HCT116 (cell line): Measurements from ENCODE around the gene TMEM129. TPM values are rescaled to one million over a fixed set of nuclear protein-coding genes. Genes with fewer than 3 reads are reported as not detected.

Experiments
- ATAC-seq: fragments of 200-7000 bp; cut with Tn5 transposase; 2 replicates; pipeline ENCODE4 v1.9.1; 2020; ENCODE audit warnings: mild to moderate bottlenecking, moderate library complexity
- BruUV-seq: library from RNA; stranded (reverse); fragments of 400-500 nt; replicated peaks from 2 replicates; lab custom pipeline; 2021; lab: Mats Ljungman, UMichigan
- CTCF ChIA-PET: fragments of 300-600 bp; sonication (Branson Sonifier 250); formaldehyde crosslinking; loops from one replicate; lab custom pipeline; 2021; ENCODE audit warnings: antibody characterized with exemption; lab: Charles Lee
- POLR2A ChIA-PET: fragments of 300-600, 350-600 bp; sonication (Branson Sonifier 250); formaldehyde crosslinking; loops from one replicate; lab custom pipeline; 2021; ENCODE audit warnings: antibody characterized with exemption; lab: Charles Lee
- RAD21 ChIA-PET, 2 experiments: fragments of 300-600 bp; sonication (Branson Sonifier 250); formaldehyde crosslinking; loops; one replicate each; lab custom pipeline; 2023; ENCODE audit warnings: low total read pairs in 2 of 2; ENCODE audit not compliant: uncharacterized antibody in 2 of 2, unreplicated experiment in 2 of 2, low non-redundant PET in 1 of 2; lab: Charles Lee
- DNase-seq: peaks from one replicate; pipeline ENCODE4 v3.0.0-alpha.2; 2010; ENCODE audit warnings: low read depth, low spot score
- H2AFZ ChIP-seq: fragments of 200-600 bp; shearing (Covaris generic), sonication (generic); 2 replicates; pipeline ENCODE4 v1.6.1; 2017; ENCODE audit warnings: low read depth, mixed run types, mixed read lengths, antibody characterized with exemption, low read length; ENCODE audit not compliant: poor library complexity, severe bottlenecking
- H3K27ac ChIP-seq: 2 replicates; pipeline ENCODE4 v1.5.1; 2012; ENCODE audit warnings: low read depth, low read length
- H3K27me3 ChIP-seq: fragments of 200-600 bp; sonication (generic); 2 replicates; pipeline ENCODE4 v1.6.1; 2016; ENCODE audit warnings: mixed run types, low read length, mixed read lengths; ENCODE audit not compliant: insufficient read depth
- H3K36me3 ChIP-seq, 2 experiments: fragments of 200-500 bp in 1 of 2; fragments of 200-600 bp in 1 of 2; sonication (Bioruptor generic) in 1 of 2; sonication (generic) in 1 of 2; 2 replicates each; pipeline versions ENCODE4 v1.5.1 to v1.6.1; 2014 to 2016; ENCODE audit warnings: low read length in 2 of 2, inconsistent platforms in 1 of 2, mixed read lengths in 1 of 2, mixed run types in 1 of 2; ENCODE audit not compliant: insufficient read depth in 2 of 2, control insufficient read depth in 1 of 2
- H3K4me1 ChIP-seq, 2 experiments: fragments of 200-600 bp in 1 of 2; sonication (generic) in 1 of 2; 2 replicates each; pipeline versions ENCODE4 v1.5.1 to v1.6.1; 2012 to 2017; ENCODE audit warnings: low read length in 2 of 2, inconsistent platforms in 1 of 2, mild to moderate bottlenecking in 1 of 2, mixed read lengths in 1 of 2, mixed run types in 1 of 2, moderate library complexity in 1 of 2; ENCODE audit not compliant: insufficient read depth in 2 of 2, control insufficient read depth in 1 of 2
- H3K4me2 ChIP-seq: fragments of 200-600 bp; sonication (generic); 2 replicates; pipeline ENCODE4 v1.6.1; 2017; ENCODE audit warnings: mixed run types, low read length, mixed read lengths
- H3K4me3 ChIP-seq, 2 experiments: fragments of 200-600 bp in 1 of 2; sonication (generic) in 1 of 2; replicated peaks in 1 of 2; 2 replicates each; pipeline ENCODE4 v1.5.1; 2011 to 2016; ENCODE audit warnings: low read length in 2 of 2, control low read depth in 1 of 2, low read depth in 1 of 2, mild to moderate bottlenecking in 1 of 2, mixed read lengths in 1 of 2, mixed run types in 1 of 2
- H3K79me2 ChIP-seq: fragments of 200-600 bp; sonication (generic); 2 replicates; pipeline ENCODE4 v1.6.1; 2017; ENCODE audit warnings: mild to moderate bottlenecking, mixed run types, low read length, moderate library complexity, mixed read lengths; ENCODE audit not compliant: insufficient read depth
- H3K9ac ChIP-seq: fragments of 200-600 bp; sonication (generic); 2 replicates; pipeline ENCODE4 v1.6.1; 2016; ENCODE audit warnings: low read length, mixed read lengths
- H3K9me2 ChIP-seq: fragments of 200-600 bp; sonication (generic), shearing (Covaris generic); 2 replicates; pipeline ENCODE4 v1.6.1; 2017; ENCODE audit warnings: mixed run types, mild to moderate bottlenecking, moderate library complexity; ENCODE audit not compliant: insufficient read depth
- H3K9me3 ChIP-seq, 2 experiments: fragments of 200-500 bp in 1 of 2; fragments of 200-600 bp in 1 of 2; sonication (Bioruptor generic) in 1 of 2; sonication (generic) in 1 of 2; 2 replicates each; pipeline ENCODE4 v1.6.1; 2014 to 2017; ENCODE audit warnings: low read length in 2 of 2, mixed read lengths in 2 of 2, inconsistent platforms in 1 of 2, low read depth in 1 of 2, mild to moderate bottlenecking in 1 of 2, mixed run types in 1 of 2, moderate library complexity in 1 of 2; ENCODE audit not compliant: control insufficient read depth in 1 of 2, insufficient read depth in 1 of 2
- H4K20me1 ChIP-seq: fragments of 200-600 bp; sonication (generic), shearing (Covaris generic); 2 replicates; pipeline ENCODE4 v1.6.1; 2017; ENCODE audit warnings: mixed run types, mild to moderate bottlenecking, moderate library complexity; ENCODE audit not compliant: insufficient read depth
- CBX3 ChIP-seq: IDR thresholded peaks from 2 replicates; pipeline ENCODE4 v1.6.1; 2012; ENCODE audit warnings: low read depth
- CEBPB ChIP-seq: IDR thresholded peaks from 2 replicates; pipeline ENCODE4 v1.6.1; 2012; ENCODE audit warnings: low read depth
- CTCF ChIP-seq, 3 experiments: fragments of 200-600 bp in 1 of 3; sonication (generic) in 1 of 3; IDR thresholded peaks in 2 of 3; conservative IDR thresholded peaks in 1 of 3; 2 replicates each; pipeline ENCODE4 v1.5.1; 2012 to 2017; ENCODE audit warnings: low read depth in 2 of 3, low read length in 2 of 3, antibody characterized with exemption in 1 of 3, borderline replicate concordance in 1 of 3, control low read depth in 1 of 3, mild to moderate bottlenecking in 1 of 3, mixed read lengths in 1 of 3, mixed run types in 1 of 3, moderate library complexity in 1 of 3; ENCODE audit not compliant: insufficient read depth in 1 of 3
- ELF1 ChIP-seq: IDR thresholded peaks from 2 replicates; pipeline ENCODE4 v1.6.1; 2012; ENCODE audit warnings: low read depth, borderline replicate concordance
- EZH2 ChIP-seq: fragments of 200-600 bp; sonication (generic); IDR thresholded peaks from 2 replicates; pipeline ENCODE4 v1.6.1; 2017; ENCODE audit warnings: antibody characterized with exemption, mixed run types
- JUND ChIP-seq: IDR thresholded peaks from 2 replicates; pipeline ENCODE4 v1.6.1; 2012
- POLR2AphosphoS5 ChIP-seq: IDR thresholded peaks from 2 replicates; pipeline ENCODE4 v1.6.1; 2011; ENCODE audit warnings: mild to moderate bottlenecking, low read depth, low read length, moderate library complexity
- SIN3A ChIP-seq: IDR thresholded peaks from 2 replicates; pipeline ENCODE4 v1.6.1; 2012; ENCODE audit warnings: low read depth
- SP1 ChIP-seq: IDR thresholded peaks from 2 replicates; pipeline ENCODE4 v1.6.1; 2012; ENCODE audit warnings: low read depth
- SRF ChIP-seq: IDR thresholded peaks from 2 replicates; pipeline ENCODE4 v1.6.1; 2012; ENCODE audit warnings: low read depth
- YY1 ChIP-seq: IDR thresholded peaks from 2 replicates; pipeline ENCODE4 v1.6.1; 2011; ENCODE audit warnings: low read length, low read depth, moderate library complexity, mild to moderate bottlenecking; ENCODE audit not compliant: insufficient replicate concordance; ENCODE audit errors: extremely low read depth
- ZBTB33 ChIP-seq: IDR thresholded peaks from 2 replicates; pipeline ENCODE4 v1.6.1; 2011; ENCODE audit warnings: mild to moderate bottlenecking, low read length, moderate library complexity; ENCODE audit not compliant: insufficient replicate concordance; ENCODE audit errors: extremely low read depth
- ZFX ChIP-seq: fragments of 450-650 bp; IDR thresholded peaks from 2 replicates; pipeline ENCODE4 v1.6.1; 2017
- ZNF274 ChIP-seq: fragments of 200-500 bp; sonication (Bioruptor generic); IDR thresholded peaks from 2 replicates; pipeline ENCODE4 v1.6.1; 2014; ENCODE audit warnings: mild to moderate bottlenecking, low read depth, low read length, inconsistent platforms
- intact Hi-C: fragments of 100-400 bp; cut with micrococcal nuclease; formaldehyde crosslinking; loops from 2 replicates; pipeline ENCODE4 v1.10.0; 2022
- total RNA-seq: library from RNA; stranded (reverse); gene quantifications from one replicate; pipeline ENCODE4 v1.2.1, GENCODE V29; 2021; ENCODE audit not compliant: unreplicated experiment

TMEM129 gene
- total RNA-seq, 1 experiment from 2014 or later, result 29.4 TPM

GRCh38 chr4:1722551-1723118 is 1.5 kb upstream of the TMEM129 start:
- H3K79me2 ChIP-seq, result peaks cover 91% of the 10 kb centered on the region
- POLR2A ChIA-PET, result interaction anchor here (1.0 kb wide), 1 partner anchor 10 kb away, joined by 3 read pairs; the partner anchor contains the start of gene SLBP
- H3K27ac ChIP-seq, result peak overlapping the region; percentile 87
- H3K9me2 ChIP-seq, result no peaks in the 10 kb centered on the region
- H3K4me1 ChIP-seq, result peaks cover 19 to 43% of the 10 kb centered on the region in 2 experiments
- H2AFZ ChIP-seq, result no peak overlapping the region
- H3K36me3 ChIP-seq, result peaks cover 8 to 45% of the 10 kb centered on the region in 2 experiments; a peak in 2 of 4 replicates
- peak overlapping the region; percentile 94 to 96 for H3K4me3 ChIP-seq
- no peaks in the 10 kb centered on the region for H3K9me3 ChIP-seq
- TF ChIP-seq ELF1, result no peak
- TF ChIP-seq SP1, result no peak
- no peak for TF ChIP-seq ZNF274
- no peak for TF ChIP-seq JUND
- TF ChIP-seq SRF, result no peak
- TF ChIP-seq CTCF (IDR thresholded peaks at IDR 0.05 in 2 of 3, conservative IDR thresholded peaks at IDR 0.05 in 1 of 3; ENCODE audit: borderline replicate concordance in 1 of 3, insufficient read depth in 1 of 3, low read depth in 2 of 3, low read length in 2 of 3), result no peak
- no peak for TF ChIP-seq POLR2AphosphoS5
- no peak for TF ChIP-seq EZH2
- no peak for TF ChIP-seq CEBPB
- no peak for TF ChIP-seq ZBTB33
- no peak for TF ChIP-seq ZFX
- TF ChIP-seq CBX3, result no peak
- no peak for TF ChIP-seq SIN3A
- no peak for TF ChIP-seq YY1
- no peaks in the 10 kb centered on the region; the same call in 1 of the 2 replicates for H4K20me1 ChIP-seq
- RAD21 ChIA-PET, result no interaction called here
- CTCF ChIA-PET, result interaction anchor here (2.7 kb wide), 1 partner anchor 29 kb away, joined by 15 read pairs; no protein-coding TSS in a partner anchor
- peak overlapping the region; percentile 94 for H3K4me2 ChIP-seq
- intact Hi-C loops, result no loop called here
- H3K9ac ChIP-seq, result peak overlapping the region; percentile 98
- H3K27me3 ChIP-seq, result no peaks in the 10 kb centered on the region
- no TSS peak for BruUV-seq
- DNase-seq (no peak), ATAC-seq (no peak)
